ENCODE results near the gene KIFC1.
"Not testable (repeated sequence)": the region's sequence is repeated elsewhere in the genome, so short reads cannot be mapped to it uniquely, and the experiment has no call there.

The KIFC1 gene

GRCh38 chr6:33344701-33345697, 46.6 kb upstream of the KIFC1 start:
- no peaks in the 10 kb centered on the region for H3K9me2 ChIP-seq (replicated peaks; ENCODE audit: insufficient read depth, low read length)
- H3K9ac ChIP-seq (ENCODE audit: low read length): peak overlapping the region; percentile 45
- H3F3A ChIP-seq (ENCODE audit: insufficient read depth, low read length): peaks cover 22% of the 10 kb centered on the region
- peak; percentile 89 for DNase-seq
- no peaks in the 10 kb centered on the region for H3K36me3 ChIP-seq (replicated peaks; ENCODE audit: insufficient read depth, low read length)
- H3K4me1 ChIP-seq (ENCODE audit: low read length): peaks cover 22% of the 10 kb centered on the region
- no peaks in the 10 kb centered on the region for H3K79me2 ChIP-seq (ENCODE audit: low read length)
- no peaks in the 10 kb centered on the region for H3K27me3 ChIP-seq (replicated peaks; ENCODE audit: insufficient read depth, low read length)
- peak overlapping the region; percentile 43 for H3K4me3 ChIP-seq (ENCODE audit: low read length)
- no peaks in the 10 kb centered on the region for H3K9me3 ChIP-seq (replicated peaks; ENCODE audit: insufficient read depth, low read length)
- peak overlapping the region; percentile 74 for H2AFZ ChIP-seq (ENCODE audit: low read length)
- H4K20me1 ChIP-seq (ENCODE audit: insufficient read depth, low read length): no peaks in the 10 kb centered on the region
- no peak for TF ChIP-seq EZH2phosphoT487 (IDR thresholded peaks at IDR 0.05; ENCODE audit: low read length)
- TF ChIP-seq CTCF (IDR thresholded peaks at IDR 0.05; ENCODE audit: low read length): peak; percentile 48
- peak overlapping the region; percentile 96 for H3K4me2 ChIP-seq (ENCODE audit: low read depth, low read length)
- H3K27ac ChIP-seq (ENCODE audit: low read length): peak overlapping the region; percentile 93

DNA sequence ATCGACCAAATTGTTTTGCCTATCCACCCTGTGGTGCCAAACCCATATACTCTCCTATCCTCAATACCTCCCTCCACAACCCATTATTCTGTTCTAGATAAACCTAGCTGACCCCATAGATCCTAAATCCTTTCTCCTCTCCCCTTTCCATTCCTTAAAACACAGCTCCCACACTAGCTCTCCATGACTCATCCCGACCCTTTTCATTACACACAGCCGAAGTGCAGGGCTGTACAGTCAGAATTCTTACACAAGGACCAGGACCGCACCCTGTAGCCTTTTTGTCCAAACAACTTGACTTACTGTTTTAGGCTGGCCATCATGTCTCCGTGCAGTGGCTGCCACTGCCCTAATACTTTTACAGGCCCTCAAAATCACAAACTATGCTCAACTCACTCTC, 44.7 kb upstream of the KIFC1 start:
- H3K9me2 ChIP-seq (replicated peaks; ENCODE audit: insufficient read depth, low read length); H3K27ac ChIP-seq (ENCODE audit: low read length); H3K4me2 ChIP-seq (ENCODE audit: low read depth, low read length); H3K9ac ChIP-seq (ENCODE audit: low read length); H3K9me3 ChIP-seq (replicated peaks; ENCODE audit: insufficient read depth, low read length); H3K4me3 ChIP-seq (ENCODE audit: low read length); H3K79me2 ChIP-seq (ENCODE audit: low read length); H3K36me3 ChIP-seq (replicated peaks; ENCODE audit: insufficient read depth, low read length); H4K20me1 ChIP-seq (ENCODE audit: insufficient read depth, low read length); DNase-seq; H3K27me3 ChIP-seq (replicated peaks; ENCODE audit: insufficient read depth, low read length); H2AFZ ChIP-seq (ENCODE audit: low read length): not testable (repeated sequence)
- peaks cover 22% of the 10 kb centered on the region for H3K4me1 ChIP-seq (ENCODE audit: low read length)
- peaks cover 22% of the 10 kb centered on the region for H3F3A ChIP-seq (ENCODE audit: insufficient read depth, low read length)

- DNase-seq: no peak
- TF ChIP-seq EZH2phosphoT487 (IDR thresholded peaks at IDR 0.05; ENCODE audit: low read length): no peak
- no peak overlapping the region for H3K9ac ChIP-seq (ENCODE audit: low read length)
- H3K79me2 ChIP-seq (ENCODE audit: low read length): no peaks in the 10 kb centered on the region
- H3K4me1 ChIP-seq (ENCODE audit: low read length): peaks cover 19% of the 10 kb centered on the region
- H2AFZ ChIP-seq (ENCODE audit: low read length): no peak overlapping the region
- no peaks in the 10 kb centered on the region for H3K9me2 ChIP-seq (replicated peaks; ENCODE audit: insufficient read depth, low read length)
- no peak overlapping the region for H3K4me3 ChIP-seq (ENCODE audit: low read length)
- no peak overlapping the region for H3K27ac ChIP-seq (ENCODE audit: low read length)
- H3K36me3 ChIP-seq (replicated peaks; ENCODE audit: insufficient read depth, low read length): no peaks in the 10 kb centered on the region
- H4K20me1 ChIP-seq (ENCODE audit: insufficient read depth, low read length): no peaks in the 10 kb centered on the region
- H3K4me2 ChIP-seq (ENCODE audit: low read depth, low read length): no peak overlapping the region
- H3K27me3 ChIP-seq (replicated peaks; ENCODE audit: insufficient read depth, low read length): no peaks in the 10 kb centered on the region
- peaks cover 22% of the 10 kb centered on the region for H3F3A ChIP-seq (ENCODE audit: insufficient read depth, low read length)
- no peaks in the 10 kb centered on the region for H3K9me3 ChIP-seq (replicated peaks; ENCODE audit: insufficient read depth, low read length)
Measured at GRCh38 chr6:33347816-33348215, 43.8 kb upstream of the KIFC1 start.

DNA sequence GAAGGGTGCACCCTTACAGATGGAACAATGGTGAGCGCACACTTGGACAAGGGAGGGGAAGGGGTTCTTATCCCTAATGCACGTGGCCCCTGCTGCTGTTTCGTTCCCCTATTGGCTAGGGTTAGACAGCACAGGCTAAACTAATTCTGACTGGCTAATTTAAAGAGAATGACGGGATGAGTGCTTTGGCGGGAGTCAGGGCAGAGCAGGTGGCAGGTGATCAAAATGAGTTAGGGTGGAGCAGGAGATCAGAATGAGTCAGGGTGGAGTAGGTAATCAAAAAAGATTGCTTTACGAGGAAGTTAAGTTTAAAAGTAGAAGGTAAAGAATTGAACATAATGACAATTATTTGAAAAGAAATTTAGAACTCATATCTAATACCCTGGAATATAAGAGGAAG, 35.8 kb upstream of the KIFC1 start:
- not testable (repeated sequence) for H3K27ac ChIP-seq (ENCODE audit: low read length); H3K4me1 ChIP-seq (ENCODE audit: low read length)

GRCh38 chr6:33356295-33356694, 35.3 kb upstream of the KIFC1 start:
- Histone ChIP-seq H3K4me2 (ENCODE audit: low read depth, low read length) (no peak overlapping the region), H3K4me1 (ENCODE audit: low read length) (no peaks in the 10 kb centered on the region), H3K9ac (ENCODE audit: low read length) (no peak overlapping the region), H3K9me2 (replicated peaks; ENCODE audit: insufficient read depth, low read length) (no peaks in the 10 kb centered on the region), H3K79me2 (ENCODE audit: low read length) (no peaks in the 10 kb centered on the region), H3F3A (ENCODE audit: insufficient read depth, low read length) (no peaks in the 10 kb centered on the region), H4K20me1 (ENCODE audit: insufficient read depth, low read length) (no peaks in the 10 kb centered on the region), H2AFZ (ENCODE audit: low read length) (no peak overlapping the region), H3K27ac (ENCODE audit: low read length) (no peak overlapping the region), H3K36me3 (replicated peaks; ENCODE audit: insufficient read depth, low read length) (no peaks in the 10 kb centered on the region), H3K27me3 (replicated peaks; ENCODE audit: insufficient read depth, low read length) (no peaks in the 10 kb centered on the region), H3K4me3 (ENCODE audit: low read length) (no peak overlapping the region), H3K9me3 (replicated peaks; ENCODE audit: insufficient read depth, low read length) (no peaks in the 10 kb centered on the region)
- TF ChIP-seq EZH2phosphoT487 (IDR thresholded peaks at IDR 0.05; ENCODE audit: low read length) (no peak), CTCF (IDR thresholded peaks at IDR 0.05; ENCODE audit: low read length) (no peak), EZH2 (optimal IDR thresholded peaks at IDR 0.05; ENCODE audit: low read depth, low read length) (no peak)
- DNase-seq: no peak

More for the DNA sequence above, 35.8 kb upstream of the KIFC1 start:
- DNase-seq; H3K79me2 ChIP-seq (ENCODE audit: low read length); H3K9me2 ChIP-seq (replicated peaks; ENCODE audit: insufficient read depth, low read length); H4K20me1 ChIP-seq (ENCODE audit: insufficient read depth, low read length); H3F3A ChIP-seq (ENCODE audit: insufficient read depth, low read length); H3K36me3 ChIP-seq (replicated peaks; ENCODE audit: insufficient read depth, low read length); H2AFZ ChIP-seq (ENCODE audit: low read length); H3K27me3 ChIP-seq (replicated peaks; ENCODE audit: insufficient read depth, low read length); H3K9ac ChIP-seq (ENCODE audit: low read length); H3K4me3 ChIP-seq (ENCODE audit: low read length); H3K4me2 ChIP-seq (ENCODE audit: low read depth, low read length); H3K9me3 ChIP-seq (replicated peaks; ENCODE audit: insufficient read depth, low read length): not testable (repeated sequence)

DNA sequence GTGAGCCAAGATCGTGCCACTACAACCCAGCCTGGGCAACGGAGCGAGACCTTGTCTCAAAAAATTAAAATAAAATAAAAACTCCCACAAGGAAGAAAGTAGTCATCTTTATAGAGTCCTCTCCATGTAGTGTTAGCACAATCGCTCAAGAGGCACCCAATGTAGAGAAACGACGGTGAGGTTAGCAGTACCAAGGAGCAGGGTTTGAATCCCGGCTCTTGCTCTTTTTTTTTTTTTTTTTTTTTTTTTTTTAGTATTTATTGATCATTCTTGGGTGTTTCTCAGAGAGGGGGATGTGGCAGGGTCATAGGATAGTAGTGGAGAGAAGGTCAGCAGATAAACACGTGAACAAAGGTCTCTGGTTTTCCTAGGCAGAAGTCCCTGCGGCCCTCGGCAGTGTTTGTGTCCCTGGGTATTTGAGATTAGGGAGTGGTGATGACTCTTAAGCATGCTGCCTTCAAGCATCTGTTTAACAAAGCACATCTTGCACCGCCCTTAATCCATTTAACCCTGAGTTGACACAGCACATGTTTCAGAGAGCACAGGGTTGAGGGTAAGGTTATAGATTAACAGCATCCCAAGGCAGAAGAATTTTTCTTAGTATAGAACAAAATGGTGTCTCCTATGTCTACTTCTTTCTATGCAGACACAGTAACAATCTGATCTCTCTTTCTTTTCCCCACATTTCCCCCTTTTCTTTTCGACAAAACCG, 34.3 kb upstream of the KIFC1 start:
- not testable (repeated sequence) for H3K4me2 ChIP-seq (ENCODE audit: low read depth, low read length); H3K27ac ChIP-seq (ENCODE audit: low read length); DNase-seq; H3K4me3 ChIP-seq (ENCODE audit: low read length); H3K9me2 ChIP-seq (replicated peaks; ENCODE audit: insufficient read depth, low read length); H3K9ac ChIP-seq (ENCODE audit: low read length); H3K79me2 ChIP-seq (ENCODE audit: low read length); H3K9me3 ChIP-seq (replicated peaks; ENCODE audit: insufficient read depth, low read length); H3K4me1 ChIP-seq (ENCODE audit: low read length); H3F3A ChIP-seq (ENCODE audit: insufficient read depth, low read length); H4K20me1 ChIP-seq (ENCODE audit: insufficient read depth, low read length); H3K27me3 ChIP-seq (replicated peaks; ENCODE audit: insufficient read depth, low read length); H3K36me3 ChIP-seq (replicated peaks; ENCODE audit: insufficient read depth, low read length); H2AFZ ChIP-seq (ENCODE audit: low read length)

All from MM.1S (cell line).